22Rv1 (cell line): ENCODE measurements around the gene HELT.
"Not testable (repeated sequence)": the region's sequence is repeated elsewhere in the genome, so short reads cannot be mapped to it uniquely, and the experiment has no call there.

ENCODE experiments used
- H3K27ac ChIP-seq: fragments of 450-650 bp; 2 replicates; pipeline ENCODE4 v1.5.1; 2017
- ZFX ChIP-seq: fragments of 450-650 bp; IDR thresholded peaks from 2 replicates; pipeline ENCODE4 v1.6.1; 2017; ENCODE audit warnings: antibody characterized with exemption, borderline replicate concordance
- TF ChIP-seq, protein P1 (sequence below): fragments of 450-650 bp; IDR thresholded peaks from 2 replicates; pipeline ENCODE4 v1.5.1; 2017; ENCODE audit warnings: mild to moderate bottlenecking

Gene HELT

GRCh38 chr4:185017964-185018772, at the start of gene HELT:
Gene HELT, plus strand, starts transcription at chr4:185018490. Its CDS starts 439 bp downstream, at chr4:185018929.
- TF ChIP-seq, protein P1, sequence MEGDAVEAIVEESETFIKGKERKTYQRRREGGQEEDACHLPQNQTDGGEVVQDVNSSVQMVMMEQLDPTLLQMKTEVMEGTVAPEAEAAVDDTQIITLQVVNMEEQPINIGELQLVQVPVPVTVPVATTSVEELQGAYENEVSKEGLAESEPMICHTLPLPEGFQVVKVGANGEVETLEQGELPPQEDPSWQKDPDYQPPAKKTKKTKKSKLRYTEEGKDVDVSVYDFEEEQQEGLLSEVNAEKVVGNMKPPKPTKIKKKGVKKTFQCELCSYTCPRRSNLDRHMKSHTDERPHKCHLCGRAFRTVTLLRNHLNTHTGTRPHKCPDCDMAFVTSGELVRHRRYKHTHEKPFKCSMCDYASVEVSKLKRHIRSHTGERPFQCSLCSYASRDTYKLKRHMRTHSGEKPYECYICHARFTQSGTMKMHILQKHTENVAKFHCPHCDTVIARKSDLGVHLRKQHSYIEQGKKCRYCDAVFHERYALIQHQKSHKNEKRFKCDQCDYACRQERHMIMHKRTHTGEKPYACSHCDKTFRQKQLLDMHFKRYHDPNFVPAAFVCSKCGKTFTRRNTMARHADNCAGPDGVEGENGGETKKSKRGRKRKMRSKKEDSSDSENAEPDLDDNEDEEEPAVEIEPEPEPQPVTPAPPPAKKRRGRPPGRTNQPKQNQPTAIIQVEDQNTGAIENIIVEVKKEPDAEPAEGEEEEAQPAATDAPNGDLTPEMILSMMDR = no peak
- TF ChIP-seq ZFX = no peak
- peak within 1 kb of the TSS; percentile 46 for H3K27ac ChIP-seq

DNA sequence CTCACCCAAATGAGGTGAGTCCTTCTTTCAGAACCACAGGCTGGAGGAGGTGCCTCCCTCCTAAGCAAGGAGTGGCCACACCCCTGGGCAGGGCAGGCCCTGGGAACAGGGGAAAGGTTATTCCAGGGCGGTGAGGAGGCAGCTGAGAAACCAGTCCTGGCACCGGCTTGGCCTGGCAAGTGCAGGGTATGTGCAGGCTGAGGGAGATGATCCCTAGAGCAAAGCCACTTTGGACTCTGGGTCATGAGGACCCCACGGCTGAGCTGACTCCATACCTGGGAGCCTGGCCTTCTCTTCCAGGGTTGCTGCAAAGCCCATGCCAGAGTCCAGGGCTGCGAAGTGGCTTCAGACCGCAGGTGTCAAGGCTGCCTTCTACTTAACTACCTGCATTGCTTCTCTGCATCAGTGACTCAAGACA, 49.5 kb upstream of the HELT start:
- TF ChIP-seq ZFX = no peak
- TF ChIP-seq, protein P1 = no peak
- no peak overlapping the region for H3K27ac ChIP-seq

DNA sequence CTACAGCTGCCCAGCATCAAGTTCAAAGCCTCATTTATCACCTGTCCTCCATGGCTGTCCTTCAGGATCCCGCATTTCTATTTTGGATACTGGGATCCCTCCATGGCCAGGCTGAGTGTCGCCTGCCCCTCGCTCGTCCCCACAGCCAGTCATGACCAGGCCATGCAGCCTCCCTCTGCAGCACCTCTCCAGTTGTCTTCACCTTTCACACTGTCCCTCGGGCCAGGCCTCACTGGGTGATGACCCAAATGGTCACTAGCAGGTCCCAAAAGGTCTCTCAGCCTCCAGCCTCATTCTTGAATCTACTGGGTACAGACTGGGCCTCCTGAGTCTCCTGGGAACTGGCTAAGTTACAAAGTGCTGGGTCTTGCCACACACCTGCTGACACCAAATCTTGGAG, 48.7 kb upstream of the HELT start:
- TF ChIP-seq, protein P1 = no peak
- no peak for TF ChIP-seq ZFX
- no peak overlapping the region for H3K27ac ChIP-seq

GRCh38 chr4:184972991-184973390, 45.3 kb upstream of the HELT start:
- H3K27ac ChIP-seq = no peak overlapping the region
- TF ChIP-seq, protein P1 = no peak
- no peak for TF ChIP-seq ZFX

GRCh38 chr4:184976348-184976747, 41.9 kb upstream of the HELT start:
- not testable (repeated sequence) for H3K27ac ChIP-seq

GRCh38 chr4:184977747-184978146, 40.5 kb upstream of the HELT start:
- H3K27ac ChIP-seq = no peak overlapping the region

GRCh38 chr4:184978211-184978610, 40.1 kb upstream of the HELT start:
- TF ChIP-seq ZFX = no peak
- TF ChIP-seq, protein P1 = no peak
- no peak overlapping the region for H3K27ac ChIP-seq

More at GRCh38 chr4:184977747-184978146, 40.5 kb upstream of the HELT start:
- TF ChIP-seq, protein P1 = no peak
- no peak for TF ChIP-seq ZFX
